Smooth muscle cell (in vitro differentiated cells): Measurements from ENCODE around the gene THADA. TPM values are rescaled to one million over a fixed set of nuclear protein-coding genes. Genes with fewer than 3 reads are reported as not detected.

Experiments used
- DNase-seq: peaks from one replicate; lab custom pipeline; 2025; ENCODE audit not compliant: unreplicated experiment; lab: John Stamatoyannopoulos, UW
- H2AFZ ChIP-seq: fragments of 200-600 bp; sonication (generic); 2 replicates; pipeline ENCODE4 v1.6.0; 2016; ENCODE audit warnings: antibody characterized with exemption, low read depth, mild to moderate bottlenecking
- H3F3A ChIP-seq: fragments of 200-600 bp; sonication (generic); 2 replicates; pipeline ENCODE4 v1.6.0; 2017; ENCODE audit warnings: antibody characterized with exemption, low read depth
- H3K27ac ChIP-seq: fragments of 200-600 bp; sonication (generic); 2 replicates; pipeline ENCODE4 v1.5.1; 2016; ENCODE audit warnings: low read depth, mild to moderate bottlenecking
- H3K27me3 ChIP-seq: fragments of 200-600 bp; sonication (generic); 2 replicates; pipeline ENCODE4 v1.6.1; 2016; ENCODE audit warnings: low read depth, mild to moderate bottlenecking
- H3K36me3 ChIP-seq: fragments of 200-600 bp; sonication (generic); 2 replicates; pipeline ENCODE4 v1.5.1; 2016; ENCODE audit warnings: low read depth
- H3K4me1 ChIP-seq: fragments of 200-600 bp; sonication (generic); 2 replicates; pipeline ENCODE4 v1.5.1; 2016; ENCODE audit warnings: low read depth
- H3K4me2 ChIP-seq: fragments of 200-600 bp; sonication (generic); 2 replicates; pipeline ENCODE4 v1.6.0; 2016; ENCODE audit warnings: mild to moderate bottlenecking
- H3K4me3 ChIP-seq: fragments of 200-600 bp; sonication (generic); 2 replicates; pipeline ENCODE4 v1.5.1; 2016; ENCODE audit warnings: mild to moderate bottlenecking
- H3K79me2 ChIP-seq: fragments of 200-600 bp; sonication (generic); 2 replicates; pipeline ENCODE4 v1.6.0; 2016; ENCODE audit warnings: low read depth, mild to moderate bottlenecking
- H3K9ac ChIP-seq: fragments of 200-600 bp; sonication (generic); 2 replicates; pipeline ENCODE4 v1.6.0; 2016; ENCODE audit warnings: low read depth
- H3K9me3 ChIP-seq: fragments of 200-600 bp; sonication (generic); replicated peaks from 2 replicates; pipeline ENCODE4 v1.5.1; 2016; ENCODE audit warnings: low read depth
- H4K20me1 ChIP-seq: fragments of 200-600 bp; sonication (generic); 2 replicates; pipeline ENCODE4 v1.6.0; 2016; ENCODE audit warnings: low read depth
- WGBS: methylation state at CpG from one replicate; pipeline ENCODE4 v1.1.7; 2016; ENCODE audit warnings: low lambda C conversion rate; 5-methylcytosine and 5-hydroxymethylcytosine counted together
- polyA plus RNA-seq: library from polyadenylated mRNA; unstranded; fragments of >200 nt; fragmentation: Nextera tagmentation; extraction: Ambion mirVana; gene quantifications from 2 replicates; pipeline ENCODE4 v1.2.1, GENCODE V29; 2016
- total RNA-seq: library from RNA; depleted of rRNA; stranded (reverse); fragments of >200 nt; gene quantifications from 2 replicates; pipeline ENCODE4 v1.2.3, GENCODE V29; 2014
- TF ChIP-seq, protein P1 (sequence below): fragments of 200-600 bp; sonication (generic); IDR thresholded peaks from 2 replicates; pipeline ENCODE4 v1.5.1; 2017; ENCODE audit warnings: borderline replicate concordance, mild to moderate bottlenecking, antibody characterized with exemption; ENCODE audit not compliant: insufficient read depth, poor library complexity, severe bottlenecking

Gene THADA
- total and polyA plus RNA-seq, 2 experiments from 2014 or later, result 11.3 to 20.9 TPM

DNA sequence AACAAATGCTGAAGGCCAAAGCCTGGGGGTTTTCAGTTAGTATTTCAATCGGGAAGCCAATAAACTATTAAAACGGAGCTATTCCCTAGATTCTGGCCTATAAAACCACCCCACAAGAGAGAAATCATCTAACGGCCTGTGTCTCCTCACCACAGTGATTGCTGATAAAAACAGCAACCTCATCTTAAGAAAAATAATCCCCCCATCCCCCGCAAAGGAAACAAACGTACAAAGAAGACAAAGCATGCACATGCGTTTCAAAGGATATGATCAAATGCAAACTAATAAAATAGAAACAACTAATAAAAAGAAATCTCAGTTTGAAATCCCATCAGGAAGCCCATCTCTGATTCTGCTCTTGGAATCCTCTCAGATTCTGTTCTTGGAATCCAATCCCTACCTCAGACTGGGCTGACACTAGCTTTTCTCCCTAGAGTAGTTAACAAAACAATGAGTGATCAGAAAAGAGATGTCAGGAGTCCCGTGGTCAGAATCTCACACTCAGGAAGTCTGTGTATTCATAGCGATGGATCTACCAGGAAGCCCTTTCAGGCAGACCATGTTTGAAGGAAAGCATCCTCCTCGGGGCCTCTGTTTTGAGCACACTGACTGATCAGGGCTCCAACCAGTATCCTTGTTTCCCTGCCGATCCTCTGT is 150.7 kb downstream of the THADA start:
- H3K4me2 ChIP-seq, result no peak overlapping the region
- TF ChIP-seq, protein P1, sequence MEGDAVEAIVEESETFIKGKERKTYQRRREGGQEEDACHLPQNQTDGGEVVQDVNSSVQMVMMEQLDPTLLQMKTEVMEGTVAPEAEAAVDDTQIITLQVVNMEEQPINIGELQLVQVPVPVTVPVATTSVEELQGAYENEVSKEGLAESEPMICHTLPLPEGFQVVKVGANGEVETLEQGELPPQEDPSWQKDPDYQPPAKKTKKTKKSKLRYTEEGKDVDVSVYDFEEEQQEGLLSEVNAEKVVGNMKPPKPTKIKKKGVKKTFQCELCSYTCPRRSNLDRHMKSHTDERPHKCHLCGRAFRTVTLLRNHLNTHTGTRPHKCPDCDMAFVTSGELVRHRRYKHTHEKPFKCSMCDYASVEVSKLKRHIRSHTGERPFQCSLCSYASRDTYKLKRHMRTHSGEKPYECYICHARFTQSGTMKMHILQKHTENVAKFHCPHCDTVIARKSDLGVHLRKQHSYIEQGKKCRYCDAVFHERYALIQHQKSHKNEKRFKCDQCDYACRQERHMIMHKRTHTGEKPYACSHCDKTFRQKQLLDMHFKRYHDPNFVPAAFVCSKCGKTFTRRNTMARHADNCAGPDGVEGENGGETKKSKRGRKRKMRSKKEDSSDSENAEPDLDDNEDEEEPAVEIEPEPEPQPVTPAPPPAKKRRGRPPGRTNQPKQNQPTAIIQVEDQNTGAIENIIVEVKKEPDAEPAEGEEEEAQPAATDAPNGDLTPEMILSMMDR, result no peak
- DNase-seq, result no peak
- peaks cover 22% of the 10 kb centered on the region for H3K4me1 ChIP-seq
- H4K20me1 ChIP-seq, result no peaks in the 10 kb centered on the region
- H2AFZ ChIP-seq, result no peak overlapping the region
- H3K9me3 ChIP-seq, result no peaks in the 10 kb centered on the region
- H3K36me3 ChIP-seq, result no peaks in the 10 kb centered on the region
- WGBS, result 50% methylated on average over 10 of the region's 10 CpGs
- no peak overlapping the region for H3K9ac ChIP-seq
- no peak overlapping the region for H3K27ac ChIP-seq
- H3K4me3 ChIP-seq, result no peak overlapping the region
- no peaks in the 10 kb centered on the region for H3F3A ChIP-seq
- no peaks in the 10 kb centered on the region for H3K79me2 ChIP-seq
- H3K27me3 ChIP-seq, result no peaks in the 10 kb centered on the region

DNA sequence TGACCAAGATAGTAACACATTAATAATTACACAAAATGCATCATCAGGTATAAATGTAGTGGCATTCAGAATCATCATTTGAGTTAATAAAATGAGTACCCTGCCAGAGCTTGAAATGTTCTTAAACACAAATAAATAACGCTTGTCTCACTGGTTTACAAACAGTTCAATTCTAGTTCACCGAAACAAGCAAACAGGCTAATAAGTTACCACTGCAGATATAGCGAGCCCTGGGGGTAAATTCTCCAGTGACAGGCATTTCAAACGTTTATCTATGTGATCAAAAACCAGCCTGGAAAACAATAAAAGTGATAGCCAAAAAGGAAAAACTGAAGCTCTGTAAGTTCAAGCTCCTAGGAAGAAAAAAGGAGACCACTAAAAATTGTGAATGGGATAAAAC is 152.6 kb downstream of the THADA start:
- no peaks in the 10 kb centered on the region for H4K20me1 ChIP-seq
- no peaks in the 10 kb centered on the region for H3K9me3 ChIP-seq
- no peak overlapping the region for H3K4me3 ChIP-seq
- no peaks in the 10 kb centered on the region for H3F3A ChIP-seq
- no peaks in the 10 kb centered on the region for H3K27me3 ChIP-seq
- TF ChIP-seq, protein P1, result no peak
- peaks cover 13% of the 10 kb centered on the region for H3K4me1 ChIP-seq
- WGBS, result 61% methylated on average over 4 of the region's 4 CpGs
- H3K27ac ChIP-seq, result no peak overlapping the region
- H3K9ac ChIP-seq, result no peak overlapping the region
- no peak overlapping the region for H2AFZ ChIP-seq
- no peaks in the 10 kb centered on the region for H3K79me2 ChIP-seq
- no peak overlapping the region for H3K4me2 ChIP-seq
- DNase-seq, result no peak
- no peaks in the 10 kb centered on the region for H3K36me3 ChIP-seq

DNA sequence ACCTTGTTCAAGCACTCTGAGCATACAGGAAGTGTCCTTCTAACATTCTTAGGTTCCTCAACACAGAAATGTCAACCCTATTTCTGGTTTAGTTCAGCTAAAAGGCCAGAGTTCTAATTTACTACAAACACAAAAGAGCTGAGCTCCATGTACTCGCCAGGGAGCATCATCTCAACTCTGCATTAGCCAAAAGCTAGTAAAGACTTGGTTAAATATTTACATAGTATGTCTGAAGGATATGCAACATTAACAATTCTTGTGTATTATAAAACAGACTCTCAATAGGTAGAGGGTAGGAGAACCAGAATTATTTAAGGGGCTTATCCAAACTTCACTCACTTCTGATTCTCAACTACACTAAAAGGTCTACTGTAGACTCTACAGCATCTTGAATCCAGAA is 154.6 kb downstream of the THADA start:
- no peak overlapping the region for H2AFZ ChIP-seq
- no peaks in the 10 kb centered on the region for H3K27me3 ChIP-seq
- no peaks in the 10 kb centered on the region for H4K20me1 ChIP-seq
- H3K9ac ChIP-seq, result no peak overlapping the region
- H3F3A ChIP-seq, result no peaks in the 10 kb centered on the region
- peaks cover 8% of the 10 kb centered on the region for H3K4me1 ChIP-seq
- no peaks in the 10 kb centered on the region for H3K79me2 ChIP-seq
- no peak overlapping the region for H3K4me2 ChIP-seq
- WGBS, result 100% methylated on average over 1 of the region's 1 CpG
- no peak for DNase-seq
- no peaks in the 10 kb centered on the region for H3K36me3 ChIP-seq
- TF ChIP-seq, protein P1, result no peak
- H3K4me3 ChIP-seq, result no peak overlapping the region
- H3K27ac ChIP-seq, result no peak overlapping the region
- H3K9me3 ChIP-seq, result no peaks in the 10 kb centered on the region
